H9 (cell line): ENCODE results near the gene TMEM120B. TPM values are rescaled to one million over a fixed set of nuclear protein-coding genes. Genes with fewer than 3 reads are reported as not detected.

Experiments
- DNase-seq: peaks from one replicate; pipeline ENCODE4 v3.0.0-alpha.2; 2017
- H2AFZ ChIP-seq: one replicate; pipeline ENCODE4 v1.6.1; 2013; ENCODE audit warnings: mild to moderate bottlenecking, low read length, control low read depth, moderate library complexity
- H2AK5ac ChIP-seq: 2 replicates; pipeline ENCODE4 v1.6.1; 2013; ENCODE audit warnings: low read length, control low read depth, mixed read lengths; ENCODE audit not compliant: insufficient read length
- H2BK120ac ChIP-seq: one replicate; pipeline ENCODE4 v1.6.1; 2013; ENCODE audit warnings: low read depth, mild to moderate bottlenecking, low read length, control low read depth, inconsistent platforms; ENCODE audit not compliant: poor library complexity, severe bottlenecking
- H2BK12ac ChIP-seq: 2 replicates; pipeline ENCODE4 v1.6.1; 2013; ENCODE audit warnings: low read length, control low read depth, mixed read lengths, low read depth; ENCODE audit not compliant: insufficient read length
- H2BK15ac ChIP-seq: 2 replicates; pipeline ENCODE4 v1.6.1; 2013; ENCODE audit warnings: low read depth, low read length, control low read depth
- H2BK20ac ChIP-seq: one replicate; pipeline ENCODE4 v1.6.1; 2013; ENCODE audit warnings: low read depth, mild to moderate bottlenecking, low read length, control low read depth, inconsistent platforms; ENCODE audit not compliant: poor library complexity, severe bottlenecking
- H2BK5ac ChIP-seq: 2 replicates; pipeline ENCODE4 v1.6.1; 2013; ENCODE audit warnings: low read length, control low read depth, mixed read lengths; ENCODE audit not compliant: insufficient read length
- H3K14ac ChIP-seq: 2 replicates; pipeline ENCODE4 v1.6.1; 2013; ENCODE audit warnings: low read length, control low read depth; ENCODE audit not compliant: insufficient read depth
- H3K18ac ChIP-seq: 2 replicates; pipeline ENCODE4 v1.6.1; 2013; ENCODE audit warnings: low read depth, mild to moderate bottlenecking, mixed read lengths, low read length, control low read depth; ENCODE audit not compliant: insufficient read length
- H3K23ac ChIP-seq: 2 replicates; pipeline ENCODE4 v1.6.1; 2013; ENCODE audit warnings: low read length, control low read depth, mixed read lengths, low read depth; ENCODE audit not compliant: insufficient read length
- H3K23me2 ChIP-seq: 2 replicates; pipeline ENCODE4 v1.6.1; 2013; ENCODE audit warnings: low read depth, mild to moderate bottlenecking, mixed read lengths, low read length, control low read depth; ENCODE audit not compliant: insufficient read length, poor library complexity, severe bottlenecking
- H3K27ac ChIP-seq: 2 replicates; pipeline ENCODE4 v1.5.1; 2013; ENCODE audit warnings: low read length, control low read depth, mixed read lengths, low read depth; ENCODE audit not compliant: insufficient read length
- H3K27me3 ChIP-seq: 2 replicates; pipeline ENCODE4 v1.6.1; 2013; ENCODE audit warnings: low read length, control low read depth, inconsistent platforms; ENCODE audit not compliant: insufficient read depth
- H3K4ac ChIP-seq: 2 replicates; pipeline ENCODE4 v1.6.1; 2013; ENCODE audit warnings: low read depth, mild to moderate bottlenecking, control low read depth, inconsistent platforms, low read length, moderate library complexity
- H3K4me1 ChIP-seq: 2 replicates; pipeline ENCODE4 v1.6.1; 2013; ENCODE audit warnings: low read length, control low read depth, inconsistent platforms; ENCODE audit not compliant: insufficient read depth
- H3K4me2 ChIP-seq: 2 replicates; pipeline ENCODE4 v1.6.1; 2013; ENCODE audit warnings: low read length, control low read depth, mixed read lengths; ENCODE audit not compliant: insufficient read length, insufficient read depth
- H3K56ac ChIP-seq: 2 replicates; pipeline ENCODE4 v1.6.1; 2013; ENCODE audit warnings: low read depth, mild to moderate bottlenecking, mixed read lengths, low read length, control low read depth; ENCODE audit not compliant: insufficient read length
- H3K79me1 ChIP-seq: 2 replicates; pipeline ENCODE4 v1.6.1; 2013; ENCODE audit warnings: low read depth, mild to moderate bottlenecking, moderate library complexity, low read length, control low read depth, inconsistent platforms; ENCODE audit not compliant: insufficient read depth, poor library complexity, severe bottlenecking
- H3K79me2 ChIP-seq: 2 replicates; pipeline ENCODE4 v1.6.1; 2013; ENCODE audit warnings: low read length, control low read depth, inconsistent platforms; ENCODE audit not compliant: insufficient read depth
- H3K9ac ChIP-seq: 2 replicates; pipeline ENCODE4 v1.6.1; 2013; ENCODE audit warnings: low read length, control low read depth, mixed read lengths; ENCODE audit not compliant: insufficient read length; ENCODE audit errors: extremely low read depth
- H3K9me3 ChIP-seq: one replicate; pipeline ENCODE4 v1.6.1; 2013; ENCODE audit warnings: low read depth, low read length, inconsistent platforms; ENCODE audit not compliant: control insufficient read depth
- H3T11ph ChIP-seq: one replicate; pipeline ENCODE4 v1.6.1; 2013; ENCODE audit warnings: mild to moderate bottlenecking, low read length, control low read depth, inconsistent platforms
- H4K20me1 ChIP-seq: one replicate; pipeline ENCODE4 v1.6.1; 2013; ENCODE audit not compliant: control insufficient read depth, insufficient read length, insufficient read depth
- H4K5ac ChIP-seq: 2 replicates; pipeline ENCODE4 v1.6.1; 2013; ENCODE audit warnings: low read depth, mild to moderate bottlenecking, mixed read lengths, low read length, control low read depth; ENCODE audit not compliant: insufficient read length
- H4K8ac ChIP-seq: replicated peaks from 2 replicates; pipeline ENCODE4 v1.6.1; 2013; ENCODE audit warnings: low read length, control low read depth, mixed read lengths, low read depth; ENCODE audit not compliant: insufficient read length
- H4K91ac ChIP-seq: 2 replicates; pipeline ENCODE4 v1.6.1; 2013; ENCODE audit warnings: low read depth, mild to moderate bottlenecking, moderate library complexity, mixed read lengths, low read length, control low read depth; ENCODE audit not compliant: insufficient read length
- H3K27ac Mint-ChIP-seq, 3 experiments: 2 replicates in 2 of 3; 3 replicates in 1 of 3; pipeline ENCODE4 v1.8.0; 2020 to 2021; ENCODE audit warnings: mixed read lengths in 3 of 3, mild to moderate bottlenecking in 1 of 3, moderate library complexity in 1 of 3
- H3K27me3 Mint-ChIP-seq: 2 replicates; pipeline ENCODE4 v1.8.0; 2021; ENCODE audit warnings: low read depth, mild to moderate bottlenecking, moderate library complexity, mixed read lengths
- H3K36me3 Mint-ChIP-seq, 3 experiments: 2 replicates in 2 of 3; 3 replicates in 1 of 3; pipeline ENCODE4 v1.8.0; 2020 to 2021; ENCODE audit warnings: low read depth in 3 of 3, mixed read lengths in 3 of 3; ENCODE audit not compliant: insufficient read depth in 1 of 3
- H3K4me1 Mint-ChIP-seq, 2 experiments: 2 replicates each; pipeline ENCODE4 v1.8.0; 2020; ENCODE audit warnings: mixed read lengths in 2 of 2
- H3K4me3 Mint-ChIP-seq, 2 experiments: 2 replicates in 1 of 2; 3 replicates in 1 of 2; pipeline ENCODE4 v1.8.0; 2020 to 2021; ENCODE audit warnings: mild to moderate bottlenecking in 2 of 2, mixed read lengths in 2 of 2, moderate library complexity in 1 of 2
- H3K9me3 Mint-ChIP-seq, 2 experiments: 2 replicates in 1 of 2; 3 replicates in 1 of 2; pipeline ENCODE4 v1.8.0; 2020; ENCODE audit warnings: mild to moderate bottlenecking in 2 of 2, mixed read lengths in 2 of 2, moderate library complexity in 1 of 2
- WGBS: extraction: QIAGEN DNeasy Blood & Tissue Kit; methylation state at CpG from one replicate; pipeline ENCODE4 v1.1.7; 2013; ENCODE audit warnings: missing lambda C conversion rate, low lambda C conversion rate, mixed read lengths; ENCODE audit not compliant: insufficient read length; ENCODE audit errors: extremely low coverage; 5-methylcytosine and 5-hydroxymethylcytosine counted together
- total RNA-seq: library from RNA; stranded (reverse); gene quantifications from 2 replicates; pipeline ENCODE4 v1.2.1, GENCODE V29; 2021
- TF ChIP-seq, protein P1 (sequence below): fragments of 200-600 bp; sonication (generic); conservative IDR thresholded peaks from 3 replicates; pipeline ENCODE4 v1.8.0; 2021; ENCODE audit warnings: antibody characterized with exemption, mild to moderate bottlenecking

TMEM120B gene
- total RNA-seq, 1 experiment from 2014 or later = 25.8 TPM

DNA sequence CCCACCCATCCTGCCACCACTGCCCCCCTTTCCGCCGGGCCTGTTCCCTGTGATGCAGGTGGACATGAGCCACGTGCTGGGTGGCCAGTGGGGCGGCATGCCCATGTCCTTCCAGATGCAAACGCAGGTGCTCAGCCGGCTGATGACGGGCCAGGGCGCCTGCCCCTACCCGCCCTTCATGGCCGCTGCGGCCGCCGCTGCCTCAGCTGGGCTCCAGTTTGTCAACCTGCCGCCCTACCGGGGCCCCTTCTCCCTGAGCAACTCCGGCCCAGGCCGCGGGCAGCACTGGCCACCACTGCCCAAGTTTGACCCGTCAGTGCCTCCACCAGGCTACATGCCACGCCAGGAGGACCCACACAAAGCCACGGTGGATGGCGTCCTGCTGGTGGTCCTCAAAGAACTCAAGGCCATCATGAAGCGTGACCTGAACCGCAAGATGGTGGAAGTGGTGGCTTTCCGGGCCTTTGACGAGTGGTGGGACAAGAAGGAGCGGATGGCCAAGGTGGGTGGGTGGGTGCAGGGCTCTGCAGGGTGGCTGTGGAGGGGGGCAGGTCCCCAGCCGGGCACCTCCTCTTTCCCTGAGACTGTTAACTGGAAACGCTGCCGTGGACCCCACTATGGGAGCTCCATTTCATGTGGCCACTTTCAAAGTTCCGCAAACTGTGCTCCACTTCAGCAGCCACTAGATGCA is 102.0 kb downstream of the TMEM120B start:
- Histone ChIP-seq H2BK20ac (no peak overlapping the region), H3K56ac (no peak overlapping the region), H3K14ac (no peak overlapping the region), H3K27ac (no peak overlapping the region), H3K4ac (no peak overlapping the region), H2AFZ (no peak overlapping the region), H3K27me3 (no peaks in the 10 kb centered on the region), H3K18ac (no peak overlapping the region), H2AK5ac (no peak overlapping the region), H3T11ph (no peak overlapping the region), H3K23ac (no peak overlapping the region), H3K79me1 (peaks cover 2% of the 10 kb centered on the region), H3K4me2 (no peak overlapping the region), H4K20me1 (no peaks in the 10 kb centered on the region), H3K23me2 (peaks cover 5% of the 10 kb centered on the region), H2BK15ac (no peak overlapping the region), H3K9ac (no peak overlapping the region), H3K4me1 (no peaks in the 10 kb centered on the region), H2BK12ac (no peak overlapping the region), H3K79me2 (peaks cover 3% of the 10 kb centered on the region; the same call in 1 of the 2 replicates), H3K9me3 (no peaks in the 10 kb centered on the region), H4K91ac (no peak overlapping the region), H2BK5ac (no peak overlapping the region), H2BK120ac (no peak overlapping the region), H4K8ac (no peak overlapping the region), H4K5ac (no peak overlapping the region)
- TF ChIP-seq, protein P1, sequence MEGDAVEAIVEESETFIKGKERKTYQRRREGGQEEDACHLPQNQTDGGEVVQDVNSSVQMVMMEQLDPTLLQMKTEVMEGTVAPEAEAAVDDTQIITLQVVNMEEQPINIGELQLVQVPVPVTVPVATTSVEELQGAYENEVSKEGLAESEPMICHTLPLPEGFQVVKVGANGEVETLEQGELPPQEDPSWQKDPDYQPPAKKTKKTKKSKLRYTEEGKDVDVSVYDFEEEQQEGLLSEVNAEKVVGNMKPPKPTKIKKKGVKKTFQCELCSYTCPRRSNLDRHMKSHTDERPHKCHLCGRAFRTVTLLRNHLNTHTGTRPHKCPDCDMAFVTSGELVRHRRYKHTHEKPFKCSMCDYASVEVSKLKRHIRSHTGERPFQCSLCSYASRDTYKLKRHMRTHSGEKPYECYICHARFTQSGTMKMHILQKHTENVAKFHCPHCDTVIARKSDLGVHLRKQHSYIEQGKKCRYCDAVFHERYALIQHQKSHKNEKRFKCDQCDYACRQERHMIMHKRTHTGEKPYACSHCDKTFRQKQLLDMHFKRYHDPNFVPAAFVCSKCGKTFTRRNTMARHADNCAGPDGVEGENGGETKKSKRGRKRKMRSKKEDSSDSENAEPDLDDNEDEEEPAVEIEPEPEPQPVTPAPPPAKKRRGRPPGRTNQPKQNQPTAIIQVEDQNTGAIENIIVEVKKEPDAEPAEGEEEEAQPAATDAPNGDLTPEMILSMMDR = no peak
- WGBS = no CpG with 5 or more reads among the region's 31 CpGs
- Mint-ChIP-seq H3K27ac (no peak overlapping the region), H3K9me3 (no peaks in the 10 kb centered on the region; a peak in 1 of 5 replicates), H3K27me3 (no peaks in the 10 kb centered on the region), H3K4me1 (peaks cover 21 to 26% of the 10 kb centered on the region in 2 experiments), H3K36me3 (peaks cover 18 to 70% (median 51%) of the 10 kb centered on the region in 3 experiments), H3K4me3 (peak overlapping the region in 1 of 2 experiments; percentile 17; a peak in 1 of 5 replicates)
- DNase-seq = no peak
